GM19023 (cell line): ENCODE measurements around the gene ARL5A.
"Not testable (repeated sequence)": the region's sequence is repeated elsewhere in the genome, so short reads cannot be mapped to it uniquely, and the experiment has no call there.

Experiments used
- ATAC-seq: cut with Tn5 transposase; IDR thresholded peaks from one replicate; pipeline ENCODE4 v1.9.1; 2021; ENCODE audit warnings: mild to moderate bottlenecking, moderate library complexity; ENCODE audit not compliant: unreplicated experiment

The ARL5A gene, protein sequence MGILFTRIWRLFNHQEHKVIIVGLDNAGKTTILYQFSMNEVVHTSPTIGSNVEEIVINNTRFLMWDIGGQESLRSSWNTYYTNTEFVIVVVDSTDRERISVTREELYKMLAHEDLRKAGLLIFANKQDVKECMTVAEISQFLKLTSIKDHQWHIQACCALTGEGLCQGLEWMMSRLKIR

GRCh38 chr2:151828143-151828889 is at the start of gene ARL5A:
TSS of gene ARL5A (minus strand) at chr2:151828421. CDS start at chr2:151828176, 245 bp downstream.
- peak; percentile 95 for ATAC-seq

- ATAC-seq, result not testable (repeated sequence)
Measured at GRCh38 chr2:151875631-151876030, 47.4 kb upstream of the ARL5A start.

DNA sequence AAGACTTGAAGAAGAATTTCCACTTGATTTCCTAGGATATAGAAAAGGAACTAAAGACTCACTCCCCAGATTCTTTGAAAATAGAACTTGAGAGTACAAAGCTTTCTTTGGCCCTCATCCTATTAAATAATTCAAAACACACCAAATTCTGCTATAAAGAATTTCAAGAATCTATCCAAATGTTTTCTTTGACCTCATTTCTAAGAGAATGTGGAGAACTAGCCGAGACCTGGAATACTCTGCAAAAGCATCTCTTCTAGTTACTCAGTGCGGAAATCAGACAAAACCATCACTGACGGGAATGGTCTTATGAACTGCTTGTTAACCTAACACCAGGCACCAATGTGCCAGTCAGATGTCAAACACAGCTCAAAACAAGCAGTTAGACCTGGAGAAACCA is 44.2 kb upstream of the ARL5A start:
- ATAC-seq, result no peak

GRCh38 chr2:151869291-151869690 is 41.1 kb upstream of the ARL5A start:
- ATAC-seq, result no peak

- peak; percentile 99 for ATAC-seq
Measured at GRCh38 chr2:151862700-151863099, 34.5 kb upstream of the ARL5A start.

DNA sequence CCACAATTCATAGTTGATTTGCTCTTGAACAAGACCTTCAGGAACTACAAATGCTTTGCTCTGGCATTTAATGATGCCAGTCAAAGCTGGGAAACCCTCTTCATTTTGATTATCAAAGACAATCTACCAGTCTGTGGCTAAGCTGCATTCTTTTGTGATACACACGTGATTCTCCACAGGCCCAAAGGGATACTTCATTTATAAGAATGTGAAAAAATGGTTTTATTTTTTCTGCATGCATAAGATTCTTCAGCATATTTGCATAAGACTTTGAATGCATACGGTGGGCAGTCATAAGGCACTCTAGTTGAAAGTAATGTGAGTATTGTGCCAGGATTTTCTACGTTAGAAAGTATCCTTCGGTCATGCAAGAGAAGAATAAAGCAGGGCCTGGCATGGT is 33.0 kb upstream of the ARL5A start:
- no peak for ATAC-seq

GRCh38 chr2:151860613-151861146 is 32.5 kb upstream of the ARL5A start:
- no peak for ATAC-seq

GRCh38 chr2:151860210-151860609 is 32.0 kb upstream of the ARL5A start:
- no peak for ATAC-seq

- ATAC-seq, result no peak
Measured at GRCh38 chr2:151857650-151858049, 29.4 kb upstream of the ARL5A start.

- ATAC-seq, result no peak
Measured at GRCh38 chr2:151855111-151855510, 26.9 kb upstream of the ARL5A start.

DNA sequence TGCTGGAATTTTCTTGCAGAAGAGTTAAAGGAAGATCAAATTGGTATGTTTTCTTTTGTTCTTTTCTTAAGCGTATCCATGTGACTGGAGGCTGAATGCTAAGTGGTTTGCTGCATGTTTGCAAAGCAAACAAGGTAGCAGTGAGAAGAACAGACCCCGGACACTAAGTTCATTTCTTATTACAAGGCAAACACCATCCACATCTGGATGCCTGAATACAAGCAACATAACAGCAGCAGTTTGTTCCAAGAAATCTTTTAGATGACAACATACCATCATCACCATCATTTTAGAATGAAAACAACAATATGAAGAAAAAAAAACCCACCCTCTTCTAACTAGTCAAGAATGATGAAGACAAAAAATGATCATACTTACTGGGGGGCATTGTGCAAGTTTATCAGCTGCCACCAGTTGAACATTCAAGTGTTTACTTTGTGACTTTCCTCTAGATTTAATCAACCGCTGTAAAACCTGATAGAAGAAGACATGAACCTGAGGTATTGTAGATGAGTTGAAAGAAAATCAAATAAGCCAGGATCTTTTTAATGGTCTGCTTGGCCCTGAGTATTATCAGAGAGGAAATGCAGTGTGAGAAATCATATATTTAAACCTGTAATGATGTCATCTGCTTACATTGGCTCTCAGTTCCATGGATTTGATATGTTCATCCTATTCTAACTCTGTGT is 25.0 kb upstream of the ARL5A start:
- ATAC-seq, result no peak

GRCh38 chr2:151852260-151853069 is 24.2 kb upstream of the ARL5A start:
- ATAC-seq, result no peak

DNA sequence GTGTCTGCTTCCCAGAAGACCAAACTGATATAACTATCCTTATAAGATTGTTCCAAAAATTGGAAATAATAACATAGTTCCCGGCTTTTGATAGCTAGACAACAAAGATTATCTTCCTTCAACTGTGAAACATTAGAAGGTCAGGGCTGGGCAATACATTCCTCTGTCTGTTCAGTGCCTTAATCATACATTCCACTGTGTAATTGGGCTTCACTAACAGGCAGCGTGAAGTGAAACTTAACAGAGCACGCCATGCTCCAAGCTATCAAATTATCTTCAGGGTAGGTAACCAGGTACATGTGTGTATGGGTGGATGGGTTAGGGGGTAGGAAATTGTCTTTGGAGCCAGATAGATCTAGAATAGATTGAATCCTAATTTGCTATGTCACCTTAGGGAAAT is 23.5 kb upstream of the ARL5A start:
- ATAC-seq, result no peak

DNA sequence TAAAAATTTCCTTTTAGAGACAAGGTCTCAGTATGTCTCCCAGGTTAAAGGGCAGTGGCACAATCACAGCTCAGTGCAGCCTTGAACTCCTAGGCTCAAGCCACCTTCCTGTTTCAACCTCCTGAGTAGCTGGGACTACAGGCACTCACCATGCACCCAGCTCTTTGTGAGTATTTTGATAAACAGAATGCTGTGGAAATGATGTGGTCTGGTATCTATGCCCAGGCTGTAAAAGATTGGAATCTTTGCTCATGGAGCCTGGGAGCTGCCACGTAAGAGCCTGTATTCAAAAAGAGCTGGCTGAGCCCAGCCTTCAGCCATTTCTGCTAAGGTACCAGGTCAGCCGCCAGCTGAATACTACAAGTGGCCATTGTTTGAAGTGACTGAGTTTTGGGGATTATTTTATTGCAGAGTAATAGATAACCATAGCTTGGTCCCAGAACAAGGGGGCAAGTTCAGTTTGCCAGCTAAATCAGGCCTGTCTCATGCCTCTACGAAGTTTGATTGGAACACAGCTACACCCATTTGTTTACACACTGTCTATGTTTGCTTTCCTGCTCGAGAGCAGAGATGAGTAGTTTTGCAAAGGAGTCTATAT is 21.3 kb upstream of the ARL5A start:
- ATAC-seq, result no peak

- peak; percentile 48 for ATAC-seq
Measured at GRCh38 chr2:151845884-151846283, 17.7 kb upstream of the ARL5A start.

- ATAC-seq, result no peak
Measured at GRCh38 chr2:151845481-151845880, 17.3 kb upstream of the ARL5A start.

- ATAC-seq, result no peak
Measured at GRCh38 chr2:151844211-151844896, 16.1 kb upstream of the ARL5A start.

DNA sequence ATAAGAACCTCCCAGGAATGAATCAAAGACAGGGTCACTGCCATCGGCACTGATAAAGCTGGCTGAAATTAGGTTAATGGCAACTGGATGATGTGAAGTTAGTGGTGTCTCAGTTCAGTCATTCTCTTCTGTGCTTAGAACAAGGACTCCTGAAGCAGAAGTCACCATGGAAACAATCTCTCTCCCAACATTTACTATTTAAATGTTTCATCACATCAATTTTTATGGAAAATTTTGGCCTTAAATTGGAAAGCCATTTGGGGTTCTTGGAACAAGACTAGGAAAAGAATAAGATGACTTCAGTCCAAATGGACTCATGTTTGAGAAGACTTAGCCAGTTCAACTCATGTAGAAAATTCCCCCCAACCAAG is 15.5 kb upstream of the ARL5A start:
- no peak for ATAC-seq

DNA sequence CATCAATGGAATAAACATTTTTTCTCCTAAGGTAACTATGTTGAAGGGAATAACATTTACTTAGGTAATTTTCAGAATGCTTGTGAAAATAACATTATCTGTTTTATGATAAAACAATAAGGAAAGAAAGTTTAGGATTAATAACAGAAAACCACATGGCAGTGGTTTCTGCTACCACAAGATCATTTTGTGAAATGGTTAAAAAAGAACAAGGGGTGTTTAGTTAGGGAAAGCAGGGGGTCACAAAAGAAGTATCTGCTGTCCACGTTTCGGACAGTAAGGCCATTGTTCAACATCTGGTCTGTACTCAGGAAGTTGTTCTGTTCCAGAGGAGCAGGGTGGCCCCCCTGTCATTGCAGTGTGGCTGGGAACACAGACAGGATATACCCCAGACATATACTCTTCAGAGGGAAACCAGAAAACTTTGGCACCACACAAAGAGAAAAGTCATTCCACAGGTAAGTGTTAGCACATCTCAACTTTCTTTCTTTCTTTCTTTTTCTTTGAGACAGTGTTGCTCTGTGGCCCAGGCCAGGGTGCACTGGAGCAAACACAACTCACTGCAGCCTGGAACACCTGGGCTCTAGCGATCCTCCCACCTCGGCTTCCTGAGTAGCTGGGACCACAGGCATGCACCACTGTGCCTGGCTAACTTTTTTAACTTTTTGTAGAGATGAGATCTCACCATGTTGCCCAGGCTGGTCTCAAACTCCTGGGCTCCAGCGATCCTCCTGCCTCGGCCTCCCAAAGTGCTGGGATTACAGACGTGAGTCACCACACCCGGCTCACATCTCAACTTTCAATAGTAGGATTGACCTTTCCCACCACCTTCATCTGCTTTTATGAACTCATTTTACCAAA is 14.8 kb upstream of the ARL5A start:
- peak; percentile 38 for ATAC-seq
